ENCODE results near the gene SYT2.
A peak's percentile ranks its signal among the peaks of the same experiment; 100 is the strongest.
"Not testable (repeated sequence)": the region's sequence is repeated elsewhere in the genome, so short reads cannot be mapped to it uniquely, and the experiment has no call there.

The SYT2 gene

GRCh38 chr1:202710070-202711045 is at the start of gene SYT2:
Gene SYT2 (minus strand): TSS chr1:202710454. CDS start chr1:202605772, 104,682 bp downstream.
- peak; percentile 58 for DNase-seq

DNA sequence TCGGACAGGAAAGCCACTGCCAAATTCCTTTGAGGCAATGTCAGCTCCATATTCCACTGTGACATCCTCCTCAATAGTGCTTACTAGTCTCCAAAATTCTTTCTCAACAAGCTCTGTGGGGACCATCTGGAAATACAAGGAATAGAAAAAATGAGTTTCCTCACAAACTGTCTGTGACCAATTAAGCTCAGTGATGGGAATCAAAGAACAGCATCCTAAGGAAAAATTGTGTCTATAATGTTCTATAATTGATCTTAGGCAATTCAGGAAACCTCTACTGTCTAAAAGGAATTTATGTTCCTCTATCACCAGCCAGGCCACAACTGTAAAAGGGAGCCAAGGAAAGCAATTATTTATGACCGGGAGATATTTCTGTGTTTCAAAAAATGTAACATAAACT is 46.1 kb upstream of the SYT2 start:
- no peak for DNase-seq

GRCh38 chr1:202754293-202754692 is 44.0 kb upstream of the SYT2 start:
- no peak for DNase-seq

DNA sequence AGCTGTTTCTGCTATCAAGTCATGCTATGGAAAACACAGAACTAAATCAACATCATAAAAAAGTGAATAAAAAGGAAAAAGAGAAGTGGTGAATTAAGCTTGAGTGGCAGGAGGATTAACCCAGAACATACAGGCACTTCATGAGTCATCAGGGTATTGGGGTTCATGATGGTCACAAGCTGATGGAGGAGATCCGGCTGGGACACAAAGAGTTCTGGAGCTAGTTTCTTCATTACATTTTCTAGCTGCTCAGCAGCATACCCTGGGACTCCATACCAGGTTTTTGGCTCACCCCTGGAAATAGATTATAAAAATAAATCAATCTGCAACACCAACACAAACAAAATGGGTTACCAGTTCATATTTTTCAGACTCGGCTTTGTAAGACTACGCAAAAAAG is 42.5 kb upstream of the SYT2 start:
- DNase-seq, result no peak

DNA sequence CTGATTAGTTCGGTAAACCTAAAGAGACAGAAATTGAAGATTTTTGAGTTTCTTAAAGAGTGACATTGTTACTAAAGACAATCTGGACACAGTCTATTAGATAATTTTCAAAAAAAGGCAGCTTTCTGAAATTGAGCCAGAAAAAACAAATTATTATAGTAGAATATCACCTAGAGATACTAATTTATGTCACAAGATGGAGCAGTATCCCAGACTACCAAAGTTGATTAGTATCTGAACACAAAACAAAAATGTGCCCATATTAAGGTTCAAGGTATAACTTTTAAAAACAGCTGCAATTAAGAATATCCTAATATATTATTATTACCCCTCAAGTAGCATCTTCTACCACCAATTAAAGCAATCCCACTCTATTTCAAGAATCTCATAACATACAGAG is 40.5 kb upstream of the SYT2 start:
- no peak for DNase-seq

GRCh38 chr1:202750024-202750423 is 39.8 kb upstream of the SYT2 start:
- DNase-seq, result no peak

DNA sequence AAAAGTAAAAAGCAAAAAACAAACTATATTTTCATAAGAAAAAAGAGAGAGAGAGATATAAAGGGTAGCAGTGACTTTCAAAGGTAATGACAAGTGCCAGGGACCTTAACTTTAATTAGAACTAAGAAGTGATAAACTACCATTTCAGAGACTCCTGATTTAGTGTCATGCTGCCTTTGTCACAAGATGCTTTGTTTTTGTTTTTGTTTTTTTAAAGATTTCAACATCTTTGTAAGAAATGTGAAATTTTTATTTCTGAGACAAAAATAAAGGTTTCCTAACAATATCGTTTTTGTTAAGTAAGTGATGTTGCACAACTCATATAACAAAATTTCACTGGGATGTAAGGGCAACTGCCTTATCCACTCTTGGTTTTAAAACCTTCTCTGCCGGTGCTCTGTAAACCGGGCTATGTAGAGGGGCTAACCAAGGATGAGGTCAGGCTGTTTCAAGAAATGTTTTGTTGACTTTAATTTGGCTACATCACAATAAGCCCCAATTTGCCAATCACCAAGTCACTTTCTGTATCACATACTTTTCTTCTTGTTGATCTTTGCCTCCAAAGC is 35.2 kb upstream of the SYT2 start:
- no peak for DNase-seq

DNA sequence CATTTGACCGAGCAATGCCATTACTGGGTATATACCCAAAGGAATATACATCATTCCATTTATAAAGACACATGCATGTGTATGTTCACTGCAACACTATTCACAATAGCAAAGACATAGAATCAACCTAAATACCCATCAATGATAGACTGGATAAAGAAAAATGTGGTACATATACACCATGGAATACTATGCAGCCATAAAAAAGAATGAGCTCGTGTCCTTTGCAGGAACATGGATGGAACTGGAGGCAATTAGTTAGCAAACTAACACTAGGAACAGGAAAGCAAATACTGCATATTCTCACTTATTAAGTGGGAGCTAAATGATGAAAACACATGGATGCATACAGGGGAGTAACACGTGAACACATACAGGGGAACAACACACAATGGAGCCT is 34.5 kb upstream of the SYT2 start:
- DNase-seq, result not testable (repeated sequence)

- DNase-seq, result no peak
Observed at GRCh38 chr1:202742496-202742895, 32.2 kb upstream of the SYT2 start.

DNA sequence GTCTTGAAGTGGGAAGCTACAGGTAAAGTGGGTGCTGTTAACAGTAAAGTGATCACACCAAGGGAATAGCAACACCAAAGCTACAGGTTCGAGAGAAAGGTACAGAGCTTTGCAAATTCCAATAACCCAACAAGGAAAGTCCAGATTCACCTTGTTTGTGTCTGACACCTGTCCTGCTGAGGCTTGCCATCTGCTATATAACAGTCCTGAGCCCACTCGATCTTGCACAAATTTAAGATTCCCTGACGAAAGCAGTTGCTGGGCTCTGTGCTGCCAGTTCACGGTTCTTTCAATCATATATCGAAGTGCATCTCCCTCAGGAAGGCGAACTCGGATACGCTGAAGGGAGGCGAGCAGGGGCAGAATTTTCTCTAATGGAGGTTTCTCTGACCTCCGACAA is 23.0 kb upstream of the SYT2 start:
- DNase-seq, result no peak

GRCh38 chr1:202728951-202729350 is 18.7 kb upstream of the SYT2 start:
- no peak for DNase-seq

DNA sequence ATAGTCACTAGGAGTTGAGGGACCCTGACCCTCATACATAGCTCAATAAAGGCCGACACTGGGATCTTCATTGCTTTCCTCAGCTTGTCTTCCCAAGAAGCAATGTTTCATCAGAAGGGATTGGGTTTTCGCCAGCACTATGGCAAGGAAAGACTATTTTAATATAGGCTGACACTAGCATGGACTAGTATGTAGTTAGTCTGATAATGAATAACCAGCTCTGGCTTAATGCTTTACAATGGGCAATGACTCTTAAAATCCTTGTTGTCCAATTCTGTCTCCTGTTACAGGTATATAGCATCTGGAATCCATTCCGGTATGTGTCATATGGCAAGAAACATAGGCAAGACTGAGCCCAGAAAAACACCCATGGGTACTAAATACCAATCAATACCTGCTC is 15.3 kb upstream of the SYT2 start:
- DNase-seq, result peak; percentile 39

- no peak for DNase-seq
Observed at GRCh38 chr1:202723708-202724107, 13.5 kb upstream of the SYT2 start.

GRCh38 chr1:202723046-202723445 is 12.8 kb upstream of the SYT2 start:
- not testable (repeated sequence) for DNase-seq

DNA sequence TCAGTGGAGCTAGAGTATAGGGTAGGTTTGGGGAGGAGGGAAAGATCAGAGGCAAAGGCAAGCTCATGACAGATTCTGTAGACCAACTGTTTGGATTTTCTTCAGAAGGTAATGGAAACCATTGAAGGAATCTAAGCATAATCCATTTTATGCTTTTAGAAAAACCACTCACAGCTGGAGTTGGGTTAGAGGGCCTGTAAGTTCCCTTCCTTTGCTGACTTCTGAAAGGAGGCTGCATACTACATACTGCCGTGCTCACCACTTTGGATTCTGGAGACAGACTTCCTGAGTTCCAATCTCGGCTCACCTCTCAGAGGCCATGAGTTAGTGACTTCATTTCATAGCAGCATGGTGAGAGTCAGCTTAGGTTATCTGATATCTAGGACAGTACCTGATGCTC is 6.4 kb upstream of the SYT2 start:
- DNase-seq, result no peak

DNA sequence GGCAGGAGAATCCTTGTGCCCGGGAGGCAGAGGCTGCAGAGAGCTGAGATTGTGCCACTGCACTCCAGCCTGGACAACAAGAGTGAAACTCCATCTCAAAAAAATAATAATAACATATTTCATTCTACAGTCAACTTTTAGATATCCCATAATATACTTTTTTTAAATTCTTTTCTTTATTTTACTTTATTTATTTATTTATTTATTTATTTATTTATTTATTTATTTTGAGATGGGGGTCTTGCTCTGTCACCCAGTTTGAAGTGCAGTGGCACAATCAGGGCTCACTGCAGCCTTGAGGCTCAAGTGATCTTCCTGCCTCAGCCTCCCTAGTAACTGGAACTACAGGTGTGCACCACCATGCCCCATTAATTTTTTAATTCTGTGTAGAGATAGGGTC is 3.9 kb upstream of the SYT2 start:
- not testable (repeated sequence) for DNase-seq

GRCh38 chr1:202713110-202713509 is 2.9 kb upstream of the SYT2 start:
- no peak for DNase-seq

DNA sequence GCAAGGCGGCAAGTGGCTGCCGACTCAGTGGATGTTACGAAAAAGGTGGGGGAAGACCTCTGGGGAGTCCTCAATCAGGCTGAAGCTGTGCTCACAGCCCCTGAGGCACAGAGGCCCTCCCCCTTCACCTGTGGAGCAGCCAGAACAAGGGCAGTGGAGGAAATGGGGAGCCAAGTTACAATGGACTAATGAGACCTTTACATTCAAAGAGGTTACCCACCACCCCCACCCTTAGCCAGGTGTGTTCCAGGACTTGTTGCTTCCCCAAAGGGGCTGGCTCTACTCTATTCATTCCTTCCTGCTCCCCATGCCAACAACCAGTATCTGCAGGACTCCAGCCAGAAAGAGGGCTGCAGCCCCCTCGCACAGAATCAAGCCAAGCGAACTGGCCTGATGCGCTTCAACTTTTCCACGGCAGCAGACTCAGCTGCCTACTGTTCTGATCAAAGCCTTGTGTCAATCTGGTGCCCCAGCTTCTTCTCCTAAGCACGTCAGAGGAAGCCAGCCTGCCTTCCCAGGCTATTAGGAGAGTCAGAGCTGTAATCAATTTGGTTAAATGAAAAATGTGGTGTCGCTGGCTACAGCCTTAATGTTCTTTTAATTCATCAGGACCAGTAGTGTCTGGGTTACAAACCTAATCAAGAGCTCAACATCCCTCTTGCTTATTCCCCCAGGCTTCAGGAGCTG is 1.8 kb upstream of the SYT2 start:
- DNase-seq, result no peak

DNA sequence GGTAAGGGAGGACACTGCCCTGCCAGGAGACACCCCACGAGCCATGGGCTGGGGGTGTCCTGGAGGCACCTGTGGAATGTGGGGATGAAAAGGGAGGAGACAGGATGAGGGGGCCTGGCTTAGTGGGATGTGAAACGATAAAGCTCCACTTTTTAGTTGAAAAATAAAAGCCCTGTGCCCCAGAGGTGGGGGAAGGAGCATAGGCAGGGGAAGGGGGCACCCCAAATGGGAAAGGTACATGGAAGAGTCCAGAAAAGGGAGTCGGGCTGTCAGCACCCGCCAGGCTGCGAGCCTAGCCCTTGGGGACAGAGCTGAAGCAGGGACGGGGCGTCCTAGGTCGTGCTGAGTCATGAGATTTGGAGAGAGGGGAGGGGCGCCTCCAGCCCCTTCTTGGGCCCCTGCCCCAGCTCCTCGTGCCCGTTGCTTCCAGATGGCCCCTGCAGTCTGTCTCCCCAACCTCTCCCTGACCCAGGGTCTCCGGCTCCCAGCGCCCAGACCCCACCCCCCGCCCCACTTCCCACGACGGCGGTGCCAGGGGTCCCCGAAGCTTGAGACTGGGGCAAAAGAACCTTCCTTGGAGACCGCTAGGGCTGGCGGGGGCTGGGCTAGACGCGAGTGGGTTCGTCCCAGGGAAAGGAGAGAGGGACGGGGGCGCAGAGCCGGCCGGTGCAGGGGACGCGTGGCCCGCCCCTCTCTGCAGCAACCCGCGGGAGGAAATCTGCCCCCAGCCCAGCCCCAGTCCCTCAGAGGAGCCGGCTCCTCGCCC is 795 bp downstream of the SYT2 start:
- no peak for DNase-seq

DNA sequence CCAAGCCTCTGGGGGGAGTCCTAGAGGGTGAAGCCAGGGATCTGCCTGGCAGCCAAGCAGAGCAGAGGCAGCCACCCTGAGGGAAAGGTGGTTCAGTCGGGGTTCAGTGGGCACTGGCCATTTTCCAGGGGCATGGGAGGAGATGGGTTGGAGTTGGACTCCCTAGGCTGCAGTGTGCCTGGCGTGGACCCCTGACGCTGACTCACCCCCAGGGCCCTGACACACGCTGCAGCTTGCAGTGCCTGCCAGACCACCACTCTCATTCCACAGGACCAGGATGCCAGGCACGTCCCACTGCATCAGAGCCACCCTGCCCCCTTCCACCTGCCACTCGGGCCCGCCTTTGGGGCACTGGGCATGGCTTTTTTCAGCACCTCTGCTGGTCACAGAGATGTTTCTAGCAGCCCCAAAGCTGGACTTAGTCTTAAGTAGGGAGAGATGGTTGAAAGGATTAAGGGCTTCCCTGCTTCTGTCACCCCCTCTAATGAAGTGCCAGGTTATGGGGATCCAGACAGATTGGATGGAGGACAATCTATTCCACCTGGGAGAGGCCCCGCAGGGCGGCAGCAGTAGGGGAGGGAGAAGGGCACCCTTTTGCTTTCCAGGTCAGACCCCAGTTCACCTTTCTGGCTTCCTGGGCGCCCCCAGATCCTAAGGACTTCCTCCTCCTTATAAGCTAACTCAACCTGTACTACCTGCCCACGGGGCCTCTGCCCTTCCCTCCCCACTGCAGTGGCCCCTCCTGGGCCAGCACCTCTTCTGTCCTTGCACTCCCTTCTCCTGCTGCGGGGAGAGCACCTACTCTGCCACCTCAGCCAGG is 1.6 kb downstream of the SYT2 start:
- DNase-seq, result no peak

- no peak for DNase-seq
Observed at GRCh38 chr1:202706851-202707250, 3.4 kb downstream of the SYT2 start.

DNA sequence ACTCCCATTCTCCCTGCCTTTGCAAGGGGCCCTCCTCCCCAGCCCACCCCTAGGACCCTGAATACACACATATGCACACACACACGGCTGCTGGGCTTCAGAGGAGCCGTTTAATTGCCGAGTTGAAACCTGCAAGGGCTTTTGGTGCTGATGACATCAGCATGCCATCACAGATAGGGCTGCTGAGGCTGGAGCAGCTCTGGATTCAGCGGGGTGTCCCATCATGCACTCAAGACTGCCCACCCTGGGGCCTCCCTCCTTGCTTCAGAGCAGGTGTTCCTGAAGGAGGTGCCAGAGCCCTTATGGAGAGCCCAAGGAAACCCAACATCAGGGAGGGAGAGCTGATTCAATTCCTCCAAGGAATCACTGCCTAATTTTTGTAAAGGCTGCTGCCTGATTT is 5.7 kb downstream of the SYT2 start:
- no peak for DNase-seq

All from NCI-H2171 (cell line).